HEK293T (cell line): Measurements from ENCODE around the gene TMTC4.

Experiments
- BHLHE40 ChIP-seq: fragments of 450-650 bp; IDR thresholded peaks from 2 replicates; pipeline ENCODE4 v1.6.1; 2016; ENCODE audit warnings: mild to moderate bottlenecking, moderate library complexity, borderline replicate concordance
- ELF4 ChIP-seq: fragments of 450-650 bp; IDR thresholded peaks from 2 replicates; pipeline ENCODE4 v1.6.1; 2017; ENCODE audit warnings: antibody characterized with exemption
- FOXA1 ChIP-seq: fragments of 450-650 bp; IDR thresholded peaks from 2 replicates; pipeline ENCODE4 v1.6.1; 2016; ENCODE audit warnings: mild to moderate bottlenecking
- FOXK2 ChIP-seq: fragments of 450-650 bp; IDR thresholded peaks from 2 replicates; pipeline ENCODE4 v1.6.1; 2016; ENCODE audit warnings: mild to moderate bottlenecking
- FOXM1 ChIP-seq: fragments of 450-650 bp; IDR thresholded peaks from 2 replicates; pipeline ENCODE4 v1.6.1; 2017; ENCODE audit warnings: mild to moderate bottlenecking, borderline replicate concordance
- L3MBTL2 ChIP-seq: fragments of 450-650 bp; conservative IDR thresholded peaks from 2 replicates; pipeline ENCODE4 v1.6.1; 2016; ENCODE audit warnings: mild to moderate bottlenecking
- PKNOX1 ChIP-seq: fragments of 450-650 bp; IDR thresholded peaks from 2 replicates; pipeline ENCODE4 v1.6.1; 2016
- SP1 ChIP-seq: fragments of 450-650 bp; IDR thresholded peaks from 2 replicates; pipeline ENCODE4 v1.6.1; 2017
- ZNF384 ChIP-seq: fragments of 450-650 bp; IDR thresholded peaks from 2 replicates; pipeline ENCODE4 v1.6.1; 2016

GRCh38 chr13:100559886-100560285 lies 114.7 kb downstream of the TMTC4 start:
- TF ChIP-seq FOXM1, result no peak
- no peak for TF ChIP-seq PKNOX1
- no peak for TF ChIP-seq BHLHE40
- TF ChIP-seq FOXK2, result no peak
- no peak for TF ChIP-seq ZNF384
- TF ChIP-seq SP1, result no peak
- no peak for TF ChIP-seq FOXA1
- TF ChIP-seq ELF4, result no peak
- no peak for TF ChIP-seq L3MBTL2
